SK-N-SH treated with all-trans-retinoic acid at 6 μM for 48 hours (cell line): ENCODE measurements around the gene GPR132.

ENCODE experiments used
- ARNTL ChIP-seq: fragments of 450-650 bp; formaldehyde crosslinking; IDR thresholded peaks from 2 replicates; pipeline ENCODE4 v1.5.0; 2020; ENCODE audit warnings: low read depth, mild to moderate bottlenecking, moderate library complexity, borderline replicate concordance
- BACH2 ChIP-seq: fragments of 250-450 bp; sonication (Bioruptor Pico); IDR thresholded peaks from 2 replicates; pipeline ENCODE4 v1.9.0; 2021; ENCODE audit warnings: mild to moderate bottlenecking, borderline replicate concordance
- GLIS3 ChIP-seq: fragments of 250-450 bp; sonication (Bioruptor Pico); IDR thresholded peaks from 2 replicates; pipeline ENCODE4 v1.5.0; 2020; ENCODE audit warnings: mild to moderate bottlenecking, moderate library complexity
- ISL1 ChIP-seq: fragments of 250-450 bp; sonication (Bioruptor Pico); IDR thresholded peaks from 2 replicates; pipeline ENCODE4 v2.1.2; 2022; ENCODE audit warnings: mild to moderate bottlenecking, moderate library complexity
- PATZ1 ChIP-seq: fragments of 250-450 bp; sonication (Bioruptor Pico); IDR thresholded peaks from 2 replicates; pipeline ENCODE4 v1.8.0; 2020; ENCODE audit warnings: mild to moderate bottlenecking, moderate library complexity, borderline replicate concordance
- RARB ChIP-seq: fragments of 250-450 bp; sonication (Bioruptor Pico); IDR thresholded peaks from 2 replicates; pipeline ENCODE4 v1.8.0; 2021; ENCODE audit warnings: mild to moderate bottlenecking, moderate library complexity
- TOX ChIP-seq: fragments of 250-450 bp; sonication (Bioruptor Pico); IDR thresholded peaks from 2 replicates; pipeline ENCODE4 v1.8.0; 2021; ENCODE audit warnings: mild to moderate bottlenecking, moderate library complexity, borderline replicate concordance

GRCh38 chr14:105042813-105043212 is 22.4 kb downstream of the GPR132 start:
- TF ChIP-seq TOX (CRISPR knock-in tag) (no peak), RARB (CRISPR knock-in tag) (no peak), GLIS3 (no peak), ISL1 (CRISPR knock-in tag) (no peak), PATZ1 (CRISPR knock-in tag) (no peak), ARNTL (no peak), BACH2 (CRISPR knock-in tag) (no peak)
